Astrocyte (in vitro differentiated cells and primary cell): ENCODE results near the gene COL9A1. TPM values are rescaled to one million over a fixed set of nuclear protein-coding genes. Genes with fewer than 3 reads are reported as not detected.

Source experiments
- DNase-seq: peaks from one replicate; pipeline ENCODE4 v3.0.0-alpha.2; 2010; ENCODE audit warnings: low read depth
- FAIRE-seq: peaks from 2 replicates; lab custom pipeline; 2011; peaks lifted over from hg19 to GRCh38; lab: Jason Lieb, UNC
- H2AFZ ChIP-seq: 2 replicates; pipeline ENCODE4 v1.6.0; 2012; ENCODE audit warnings: low read depth, low read length, inconsistent platforms
- H3K27ac ChIP-seq: 2 replicates; pipeline ENCODE4 v1.5.1; 2011; ENCODE audit warnings: low read depth, low read length, inconsistent platforms
- H3K27me3 ChIP-seq: 2 replicates; pipeline ENCODE4 v1.6.0; 2011; ENCODE audit warnings: low read length, inconsistent platforms; ENCODE audit not compliant: insufficient read depth
- H3K36me3 ChIP-seq: 2 replicates; pipeline ENCODE4 v1.5.1; 2011; ENCODE audit warnings: low read length, inconsistent platforms; ENCODE audit not compliant: insufficient read depth
- H3K4me1 ChIP-seq: 2 replicates; pipeline ENCODE4 v1.5.1; 2011; ENCODE audit warnings: low read length, inconsistent platforms; ENCODE audit not compliant: insufficient read depth
- H3K4me2 ChIP-seq: 2 replicates; pipeline ENCODE4 v1.6.0; 2012; ENCODE audit warnings: low read length, inconsistent platforms
- H3K4me3 ChIP-seq: 2 replicates; pipeline ENCODE4 v1.5.1; 2011; ENCODE audit warnings: low read depth, mild to moderate bottlenecking, low read length, inconsistent platforms; ENCODE audit not compliant: insufficient read depth
- H3K79me2 ChIP-seq: 2 replicates; pipeline ENCODE4 v1.6.0; 2012; ENCODE audit warnings: mild to moderate bottlenecking, low read length, inconsistent platforms; ENCODE audit not compliant: insufficient read depth
- H3K9ac ChIP-seq: 2 replicates; pipeline ENCODE4 v1.6.0; 2012; ENCODE audit warnings: mild to moderate bottlenecking, low read length, inconsistent platforms
- H3K9me3 ChIP-seq: 2 replicates; pipeline ENCODE4 v1.5.1; 2012; ENCODE audit warnings: low read depth, mild to moderate bottlenecking, low read length, inconsistent platforms; ENCODE audit not compliant: insufficient read depth
- H4K20me1 ChIP-seq: 2 replicates; pipeline ENCODE4 v1.6.0; 2012; ENCODE audit warnings: low read length, inconsistent platforms; ENCODE audit not compliant: insufficient read depth
- H3K27ac Mint-ChIP-seq: one replicate; pipeline ENCODE4 v1.8.0; 2021; ENCODE audit warnings: mild to moderate bottlenecking, mixed read lengths; ENCODE audit not compliant: unreplicated experiment
- H3K27me3 Mint-ChIP-seq: one replicate; pipeline ENCODE4 v1.8.0; 2021; ENCODE audit warnings: low read depth, mixed read lengths; ENCODE audit not compliant: unreplicated experiment
- H3K36me3 Mint-ChIP-seq: one replicate; pipeline ENCODE4 v1.8.0; 2021; ENCODE audit warnings: low read depth, mixed read lengths; ENCODE audit not compliant: unreplicated experiment
- H3K4me1 Mint-ChIP-seq: one replicate; pipeline ENCODE4 v1.8.0; 2021; ENCODE audit warnings: low read depth, mixed read lengths; ENCODE audit not compliant: unreplicated experiment
- H3K4me3 Mint-ChIP-seq: one replicate; pipeline ENCODE4 v1.8.0; 2021; ENCODE audit warnings: mild to moderate bottlenecking, moderate library complexity, mixed read lengths; ENCODE audit not compliant: unreplicated experiment
- H3K9me3 Mint-ChIP-seq: one replicate; pipeline ENCODE4 v1.8.0; 2021; ENCODE audit warnings: mild to moderate bottlenecking, mixed read lengths; ENCODE audit not compliant: unreplicated experiment
- EZH2 ChIP-seq: IDR thresholded peaks from 2 replicates; pipeline ENCODE4 v1.6.1; 2012; ENCODE audit warnings: mild to moderate bottlenecking, low read length, inconsistent platforms; ENCODE audit not compliant: insufficient read depth
- total RNA-seq: library from RNA; stranded (reverse); gene quantifications from 2 replicates; pipeline ENCODE4 v1.2.1, GENCODE V29; 2021
- TF ChIP-seq, protein P1 (sequence below): IDR thresholded peaks from 2 replicates; pipeline ENCODE4 v1.5.1; 2011; ENCODE audit warnings: low read depth, mild to moderate bottlenecking, inconsistent platforms, low read length, moderate library complexity; ENCODE audit not compliant: insufficient read depth

COL9A1 gene
- total RNA-seq, 1 donor from 2014 or later: 0.11 TPM

DNA sequence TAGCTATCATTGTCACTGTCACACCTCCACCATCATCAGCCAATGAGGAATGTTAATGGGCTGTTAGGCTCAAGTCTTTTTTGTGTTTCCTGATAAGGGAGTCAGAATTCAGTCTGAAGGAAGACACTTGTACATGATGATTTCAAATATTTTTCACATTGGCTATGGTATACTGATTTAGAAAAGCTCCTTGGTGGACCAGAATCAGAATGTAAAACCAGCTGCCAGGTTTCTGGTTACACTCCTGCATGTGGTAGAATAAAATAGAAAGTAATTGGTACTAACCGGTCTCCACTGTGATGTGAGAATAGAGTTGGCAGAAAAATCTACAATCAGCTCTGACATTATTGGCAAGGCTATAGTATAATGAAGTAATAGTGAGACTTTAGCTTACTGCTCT lies 10.7 kb downstream of the COL9A1 start:
- Histone ChIP-seq H2AFZ (no peak overlapping the region), H4K20me1 (no peaks in the 10 kb centered on the region), H3K79me2 (no peaks in the 10 kb centered on the region), H3K4me3 (no peak overlapping the region), H3K27ac (no peak overlapping the region), H3K36me3 (no peaks in the 10 kb centered on the region), H3K4me1 (no peaks in the 10 kb centered on the region), H3K9me3 (no peaks in the 10 kb centered on the region), H3K4me2 (no peak overlapping the region), H3K9ac (no peak overlapping the region), H3K27me3 (peaks cover 35% of the 10 kb centered on the region)
- H3K9me3 Mint-ChIP-seq: no peaks in the 10 kb centered on the region
- no peak overlapping the region for H3K27ac Mint-ChIP-seq
- no peaks in the 10 kb centered on the region for H3K36me3 Mint-ChIP-seq
- FAIRE-seq (no peak), DNase-seq (no peak)
- peaks cover 24% of the 10 kb centered on the region for H3K27me3 Mint-ChIP-seq
- TF ChIP-seq, protein P1, sequence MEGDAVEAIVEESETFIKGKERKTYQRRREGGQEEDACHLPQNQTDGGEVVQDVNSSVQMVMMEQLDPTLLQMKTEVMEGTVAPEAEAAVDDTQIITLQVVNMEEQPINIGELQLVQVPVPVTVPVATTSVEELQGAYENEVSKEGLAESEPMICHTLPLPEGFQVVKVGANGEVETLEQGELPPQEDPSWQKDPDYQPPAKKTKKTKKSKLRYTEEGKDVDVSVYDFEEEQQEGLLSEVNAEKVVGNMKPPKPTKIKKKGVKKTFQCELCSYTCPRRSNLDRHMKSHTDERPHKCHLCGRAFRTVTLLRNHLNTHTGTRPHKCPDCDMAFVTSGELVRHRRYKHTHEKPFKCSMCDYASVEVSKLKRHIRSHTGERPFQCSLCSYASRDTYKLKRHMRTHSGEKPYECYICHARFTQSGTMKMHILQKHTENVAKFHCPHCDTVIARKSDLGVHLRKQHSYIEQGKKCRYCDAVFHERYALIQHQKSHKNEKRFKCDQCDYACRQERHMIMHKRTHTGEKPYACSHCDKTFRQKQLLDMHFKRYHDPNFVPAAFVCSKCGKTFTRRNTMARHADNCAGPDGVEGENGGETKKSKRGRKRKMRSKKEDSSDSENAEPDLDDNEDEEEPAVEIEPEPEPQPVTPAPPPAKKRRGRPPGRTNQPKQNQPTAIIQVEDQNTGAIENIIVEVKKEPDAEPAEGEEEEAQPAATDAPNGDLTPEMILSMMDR: no peak
- TF ChIP-seq EZH2: no peak
- no peak overlapping the region for H3K4me3 Mint-ChIP-seq
- no peaks in the 10 kb centered on the region for H3K4me1 Mint-ChIP-seq

DNA sequence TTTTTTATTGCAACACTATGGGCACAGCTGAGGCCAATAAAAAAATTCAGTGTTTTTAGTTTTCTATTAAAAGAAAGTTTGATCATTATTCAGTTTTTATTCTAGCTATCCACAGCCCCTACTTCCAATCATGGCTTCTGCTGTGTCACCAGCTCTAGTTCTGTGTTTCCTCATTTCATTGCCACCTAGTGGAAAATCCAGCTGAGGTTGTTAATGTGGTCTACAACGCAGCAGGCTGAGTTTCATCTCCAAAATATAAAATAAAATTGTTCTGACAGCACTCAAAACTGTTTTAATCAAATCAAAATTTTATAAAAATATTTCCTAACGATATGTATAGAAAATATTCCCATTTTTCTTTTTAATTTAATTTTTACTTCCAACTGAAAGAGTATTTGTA lies 13.6 kb downstream of the COL9A1 start:
- Mint-ChIP-seq H3K4me1 (no peaks in the 10 kb centered on the region), H3K27ac (no peak overlapping the region), H3K27me3 (peaks cover 29% of the 10 kb centered on the region), H3K9me3 (no peaks in the 10 kb centered on the region), H3K36me3 (no peaks in the 10 kb centered on the region), H3K4me3 (no peak overlapping the region)
- Histone ChIP-seq H3K9me3 (no peaks in the 10 kb centered on the region), H3K4me2 (no peak overlapping the region), H3K4me1 (no peaks in the 10 kb centered on the region), H3K36me3 (no peaks in the 10 kb centered on the region), H4K20me1 (no peaks in the 10 kb centered on the region), H3K79me2 (no peaks in the 10 kb centered on the region), H3K4me3 (no peak overlapping the region), H3K9ac (no peak overlapping the region), H3K27me3 (peaks cover 40% of the 10 kb centered on the region), H2AFZ (no peak overlapping the region), H3K27ac (no peak overlapping the region)
- TF ChIP-seq, protein P1: no peak
- TF ChIP-seq EZH2: no peak
- no peak for FAIRE-seq
- DNase-seq: no peak

DNA sequence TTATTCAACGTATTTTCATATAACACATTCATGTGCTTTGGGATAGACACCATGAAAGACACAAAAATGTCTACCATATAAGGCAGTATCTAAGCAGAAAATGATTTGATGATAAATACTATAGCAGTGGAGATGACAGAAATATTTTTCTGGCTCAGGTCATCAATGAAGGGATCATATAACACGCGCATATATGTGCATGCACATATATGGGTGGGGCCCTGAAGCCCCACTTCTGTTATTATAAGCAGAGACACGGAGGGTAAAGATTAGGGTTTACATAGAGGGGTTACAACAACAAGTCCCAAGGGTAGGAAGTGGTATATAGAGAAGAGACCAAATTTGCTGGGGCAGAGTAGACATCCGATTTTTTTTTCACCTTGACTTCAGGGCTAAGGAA lies 16.0 kb downstream of the COL9A1 start:
- H3K4me1 Mint-ChIP-seq: no peaks in the 10 kb centered on the region
- TF ChIP-seq, protein P1: no peak
- no peak for TF ChIP-seq EZH2
- no peak for FAIRE-seq

More for the DNA sequence above, 16.0 kb downstream of the COL9A1 start:
- no peak for DNase-seq
- H3K4me3 Mint-ChIP-seq: no peak overlapping the region
- Histone ChIP-seq H3K27ac (no peak overlapping the region), H3K4me3 (no peak overlapping the region), H3K9me3 (no peaks in the 10 kb centered on the region), H3K4me1 (no peaks in the 10 kb centered on the region), H4K20me1 (no peaks in the 10 kb centered on the region), H3K79me2 (no peaks in the 10 kb centered on the region), H2AFZ (no peak overlapping the region), H3K27me3 (peaks cover 46% of the 10 kb centered on the region), H3K36me3 (no peaks in the 10 kb centered on the region), H3K4me2 (no peak overlapping the region), H3K9ac (no peak overlapping the region)
- H3K27me3 Mint-ChIP-seq: peaks cover 35% of the 10 kb centered on the region
- H3K36me3 Mint-ChIP-seq: no peaks in the 10 kb centered on the region
- no peak overlapping the region for H3K27ac Mint-ChIP-seq
- no peaks in the 10 kb centered on the region for H3K9me3 Mint-ChIP-seq
